Measurements from ENCODE around the gene GRIK4. TPM values are rescaled to one million over a fixed set of nuclear protein-coding genes. Genes with fewer than 3 reads are reported as not detected.

GRIK4 gene
- total RNA-seq, 4 donors from 2014 or later = 0.57 to 0.85 TPM; not detected in 2

- TF ChIP-seq CTCF (IDR thresholded peaks at IDR 0.05; ENCODE audit: low read depth) = no peak
Observed at GRCh38 chr11:120840661-120841060, 329.1 kb downstream of the GRIK4 start.

- TF ChIP-seq CTCF (IDR thresholded peaks at IDR 0.05; ENCODE audit: low read depth) = no peak
Observed at GRCh38 chr11:120841074-120841473, 329.5 kb downstream of the GRIK4 start.

- no peak for TF ChIP-seq CTCF (IDR thresholded peaks at IDR 0.05; ENCODE audit: low read depth)
Observed at GRCh38 chr11:120842195-120842594, 330.6 kb downstream of the GRIK4 start.

GRCh38 chr11:120853435-120853834 lies 341.9 kb downstream of the GRIK4 start:
- no peak for TF ChIP-seq CTCF (IDR thresholded peaks at IDR 0.05; ENCODE audit: low read depth)

- TF ChIP-seq CTCF (IDR thresholded peaks at IDR 0.05; ENCODE audit: low read depth) = no peak
Observed at GRCh38 chr11:120854988-120855387, 343.4 kb downstream of the GRIK4 start.

GRCh38 chr11:120857508-120857907 lies 346.0 kb downstream of the GRIK4 start:
- no peak for TF ChIP-seq CTCF (IDR thresholded peaks at IDR 0.05; ENCODE audit: low read depth)

GRCh38 chr11:120858740-120859139 lies 347.2 kb downstream of the GRIK4 start:
- TF ChIP-seq CTCF (IDR thresholded peaks at IDR 0.05; ENCODE audit: low read depth) = no peak
